Measurements from ENCODE around the gene C6orf15. TPM values are rescaled to one million over a fixed set of nuclear protein-coding genes. Genes with fewer than 3 reads are reported as not detected.

C6orf15 gene
- total and polyA plus RNA-seq, 2 donors (not counting 3 experiments of a cell fraction or from before 2014, with no cell fraction given) = not detected

DNA sequence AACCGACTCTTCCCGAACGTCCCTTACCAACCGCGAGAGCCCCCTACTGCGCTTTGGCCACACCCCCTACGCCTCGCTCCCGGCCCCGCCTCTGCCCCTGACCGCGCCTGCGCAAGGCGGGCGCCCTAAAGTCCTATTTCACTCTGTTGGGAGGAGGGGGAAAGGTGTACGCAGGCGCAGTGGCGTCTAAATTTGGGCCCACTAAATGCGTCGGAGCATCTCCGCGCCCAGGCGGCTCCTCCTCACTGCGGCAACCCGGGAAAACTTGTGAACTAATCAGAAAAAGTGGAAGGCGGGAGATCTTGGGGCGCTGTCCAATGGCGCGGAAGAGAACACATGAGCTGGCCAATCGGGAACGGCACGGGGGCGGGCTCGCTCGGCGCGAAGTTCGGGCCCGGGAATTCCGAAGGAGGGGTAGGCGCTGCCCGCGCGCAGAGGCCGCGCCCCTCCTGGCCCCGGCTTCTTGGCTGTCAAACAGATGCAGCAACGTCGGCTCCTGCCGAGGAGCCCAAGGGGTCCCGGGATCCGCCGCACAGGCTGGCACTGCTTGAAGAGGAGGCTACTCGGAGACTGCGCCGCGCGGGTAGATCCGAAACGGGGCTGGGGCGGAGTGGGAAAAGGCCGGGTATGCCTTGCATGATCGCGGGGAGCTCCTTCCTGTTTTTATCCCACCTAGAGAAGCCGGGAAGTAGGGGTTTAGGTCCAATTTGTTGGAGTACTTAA lies 45.9 kb upstream of the C6orf15 start, which contains the start of gene TCF19:
Gene TCF19 (plus strand): TSS at position 450 of the 723 bp plus-strand sequence. CDS start 881 bp downstream, outside the sequence.
- TF ChIP-seq POLR2AphosphoS5 (IDR thresholded peaks at IDR 0.05; ENCODE audit: insufficient read depth, low read depth, low read length) (no peak), POLR2A (IDR thresholded peaks at IDR 0.05; ENCODE audit: low read depth, low read length) (peak; percentile 3)
- TF ChIP-seq, protein P1, sequence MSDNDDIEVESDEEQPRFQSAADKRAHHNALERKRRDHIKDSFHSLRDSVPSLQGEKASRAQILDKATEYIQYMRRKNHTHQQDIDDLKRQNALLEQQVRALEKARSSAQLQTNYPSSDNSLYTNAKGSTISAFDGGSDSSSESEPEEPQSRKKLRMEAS (IDR thresholded peaks at IDR 0.05; ENCODE audit: insufficient read depth, insufficient read length) = peak; percentile 42
- no TSS peak for BruUV-seq (replicated peaks)

DNA sequence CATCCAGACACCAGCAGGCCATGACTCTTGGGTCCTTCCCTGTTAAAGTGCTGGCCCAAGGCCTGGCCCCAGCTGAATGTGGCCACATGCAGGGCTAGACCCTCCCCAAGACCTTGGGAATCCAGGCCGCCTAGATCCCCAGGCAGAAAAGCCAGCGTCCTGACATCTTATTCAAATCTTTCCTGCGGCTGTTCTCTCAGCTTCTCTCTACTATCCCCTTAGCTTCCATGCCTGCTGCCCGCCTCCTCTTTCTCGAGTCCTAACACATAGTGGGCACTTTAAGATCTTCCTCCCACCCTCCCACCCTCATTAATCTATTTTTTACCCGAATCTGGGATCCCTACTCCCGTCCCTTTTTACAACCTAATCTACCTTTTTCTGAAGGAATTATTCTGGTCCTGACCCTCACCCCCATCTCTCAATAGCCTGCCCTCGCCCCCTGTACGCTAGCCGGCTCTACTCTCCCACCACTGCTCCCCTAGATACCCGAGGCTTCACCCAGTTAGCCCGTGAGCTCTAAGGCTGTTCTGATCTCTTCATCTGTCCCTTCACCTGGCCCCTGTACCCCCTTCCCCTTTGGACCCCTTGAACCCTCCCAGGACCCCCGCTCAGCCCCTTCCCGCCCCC lies 45.3 kb upstream of the C6orf15 start, which contains the start of gene CCHCR1:
Gene CCHCR1 (minus strand): TSS at position 290 of the 627 bp plus-strand sequence. CDS start 202 bp downstream, at position 88.
- H3K9ac ChIP-seq (replicated peaks; ENCODE audit: extremely low read depth, insufficient read depth, low read length) = peak within 1 kb of the TSS; percentile 89
- POLR2A ChIA-PET = interaction anchor here (1.3 kb wide), 1 partner anchor 10 kb away, joined by 3 read pairs; no protein-coding TSS in a partner anchor
- peaks cover 12% of the 10 kb centered on the region for H3K4me1 ChIP-seq (ENCODE audit: control insufficient read depth, extremely low read depth, insufficient read depth, low read length)
- peak within 1 kb of the TSS; percentile 30 for H3K27ac ChIP-seq (ENCODE audit: insufficient read depth, low read depth, low read length)
- BruUV-seq (replicated peaks) = no TSS peak
- H3K36me3 ChIP-seq (ENCODE audit: control insufficient read depth in 2 of 2, extremely low read depth in 1 of 2, insufficient read depth in 2 of 2, low read length in 2 of 2) = no peaks in the 10 kb centered on the region
- DNase-seq (ENCODE audit: low read depth, low spot score) (no peak), FAIRE-seq (no peak)
- H3K9me1 ChIP-seq (replicated peaks; ENCODE audit: control insufficient read depth, extremely low read depth, insufficient read depth, low read length) = no peaks in the 10 kb centered on the region
- no peaks in the 10 kb centered on the region for H3K27me3 ChIP-seq (ENCODE audit: control insufficient read depth in 2 of 2, insufficient read depth in 2 of 2, low read length in 2 of 2)
- CTCF ChIA-PET = interaction anchor here (0.6 to 3.7 kb wide), 10 partner anchors 10 to 370 kb away, joined by 3 to 16 read pairs (median 4); partner anchors contain the start of gene PSORS1C2
- no peaks in the 10 kb centered on the region for H3K9me3 ChIP-seq (replicated peaks; ENCODE audit: control insufficient read depth, insufficient read depth, low read length)
- peaks cover 15% of the 10 kb centered on the region for H3K79me2 ChIP-seq (ENCODE audit: control insufficient read depth, insufficient read depth, low read length)
- intact Hi-C loops (cut with micrococcal nuclease) (loop anchor here (1.0 kb wide), 3 partner anchors 23 to 35 kb away; no protein-coding TSS in a partner anchor), dilution Hi-C loops (cut with MboI; ENCODE audit: extremely low pct_ligation_motif_present, low sequenced_read_pairs) (no loop called here)
- peak within 1 kb of the TSS; percentile 96 for H2AFZ ChIP-seq (ENCODE audit: low read depth, low read length)
- H4K20me1 ChIP-seq (replicated peaks; ENCODE audit: control insufficient read depth, extremely low read depth, insufficient read depth, low read length) = no peaks in the 10 kb centered on the region
- TF ChIP-seq EZH2 (IDR thresholded peaks at IDR 0.05; ENCODE audit: borderline replicate concordance, low read depth, low read length, severe bottlenecking) = no peak
- TF ChIP-seq, protein P1 (IDR thresholded peaks at IDR 0.05; ENCODE audit: insufficient read depth, insufficient read length) = no peak
- TF ChIP-seq GATA2 (IDR thresholded peaks at IDR 0.05; ENCODE audit: insufficient read depth, insufficient read length, low read depth, low read length) = no peak
- no peak for TF ChIP-seq FOS (IDR thresholded peaks at IDR 0.05; ENCODE audit: borderline replicate concordance, insufficient read depth, low read length)
- TF ChIP-seq POLR2A (IDR thresholded peaks at IDR 0.05; ENCODE audit: low read depth, low read length) = no peak
- TF ChIP-seq MYC (IDR thresholded peaks at IDR 0.05; ENCODE audit: low read depth, low read length) = no peak
- no peak for TF ChIP-seq POLR2AphosphoS5 (IDR thresholded peaks at IDR 0.05; ENCODE audit: insufficient read depth, low read depth, low read length)
- TF ChIP-seq, protein P2, sequence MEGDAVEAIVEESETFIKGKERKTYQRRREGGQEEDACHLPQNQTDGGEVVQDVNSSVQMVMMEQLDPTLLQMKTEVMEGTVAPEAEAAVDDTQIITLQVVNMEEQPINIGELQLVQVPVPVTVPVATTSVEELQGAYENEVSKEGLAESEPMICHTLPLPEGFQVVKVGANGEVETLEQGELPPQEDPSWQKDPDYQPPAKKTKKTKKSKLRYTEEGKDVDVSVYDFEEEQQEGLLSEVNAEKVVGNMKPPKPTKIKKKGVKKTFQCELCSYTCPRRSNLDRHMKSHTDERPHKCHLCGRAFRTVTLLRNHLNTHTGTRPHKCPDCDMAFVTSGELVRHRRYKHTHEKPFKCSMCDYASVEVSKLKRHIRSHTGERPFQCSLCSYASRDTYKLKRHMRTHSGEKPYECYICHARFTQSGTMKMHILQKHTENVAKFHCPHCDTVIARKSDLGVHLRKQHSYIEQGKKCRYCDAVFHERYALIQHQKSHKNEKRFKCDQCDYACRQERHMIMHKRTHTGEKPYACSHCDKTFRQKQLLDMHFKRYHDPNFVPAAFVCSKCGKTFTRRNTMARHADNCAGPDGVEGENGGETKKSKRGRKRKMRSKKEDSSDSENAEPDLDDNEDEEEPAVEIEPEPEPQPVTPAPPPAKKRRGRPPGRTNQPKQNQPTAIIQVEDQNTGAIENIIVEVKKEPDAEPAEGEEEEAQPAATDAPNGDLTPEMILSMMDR (IDR thresholded peaks at IDR 0.05; ENCODE audit: extremely low read depth in 1 of 2, insufficient read depth in 1 of 2, low read depth in 1 of 2, low read length in 2 of 2) = no peak
- TF ChIP-seq JUN (IDR thresholded peaks at IDR 0.05; ENCODE audit: borderline replicate concordance, insufficient read depth, insufficient read length, low read depth) = no peak
- peak within 1 kb of the TSS; percentile 72 to 90 (median 90) for H3K4me3 ChIP-seq (replicated peaks in 1 of 3; ENCODE audit: insufficient read depth in 1 of 3, low read depth in 1 of 3, low read length in 3 of 3)
- H3K4me2 ChIP-seq (ENCODE audit: insufficient read depth, low read length) = peak within 1 kb of the TSS; percentile 97

More for the DNA sequence above, 45.9 kb upstream of the C6orf15 start, which contains the start of gene TCF19:
- POLR2A ChIA-PET = interaction anchor here (1.3 kb wide), 1 partner anchor 10 kb away, joined by 3 read pairs; no protein-coding TSS in a partner anchor
- H2AFZ ChIP-seq (ENCODE audit: low read depth, low read length) = peak within 1 kb of the TSS; percentile 96
- dilution Hi-C loops (cut with MboI; ENCODE audit: extremely low pct_ligation_motif_present, low sequenced_read_pairs) = no loop called here
- H3K9me1 ChIP-seq (replicated peaks; ENCODE audit: control insufficient read depth, extremely low read depth, insufficient read depth, low read length) = no peaks in the 10 kb centered on the region
- H3K27ac ChIP-seq (ENCODE audit: insufficient read depth, low read depth, low read length) = peak within 1 kb of the TSS; percentile 30
- DNase-seq (ENCODE audit: low read depth, low spot score) = peak; percentile 100
- H3K36me3 ChIP-seq (ENCODE audit: control insufficient read depth in 2 of 2, extremely low read depth in 1 of 2, insufficient read depth in 2 of 2, low read length in 2 of 2) = no peaks in the 10 kb centered on the region
- H4K20me1 ChIP-seq (replicated peaks; ENCODE audit: control insufficient read depth, extremely low read depth, insufficient read depth, low read length) = no peaks in the 10 kb centered on the region
- peaks cover 15% of the 10 kb centered on the region for H3K79me2 ChIP-seq (ENCODE audit: control insufficient read depth, insufficient read depth, low read length)
- no peaks in the 10 kb centered on the region for H3K27me3 ChIP-seq (ENCODE audit: control insufficient read depth in 2 of 2, insufficient read depth in 2 of 2, low read length in 2 of 2)
- FAIRE-seq = peak; percentile 99
- H3K9ac ChIP-seq (replicated peaks; ENCODE audit: extremely low read depth, insufficient read depth, low read length) = peak within 1 kb of the TSS; percentile 89
- H3K9me3 ChIP-seq (replicated peaks; ENCODE audit: control insufficient read depth, insufficient read depth, low read length) = no peaks in the 10 kb centered on the region
- intact Hi-C loops (cut with micrococcal nuclease) = loop anchor here (1.0 kb wide), 3 partner anchors 22 to 36 kb away; no protein-coding TSS in a partner anchor
- peak within 1 kb of the TSS; percentile 97 for H3K4me2 ChIP-seq (ENCODE audit: insufficient read depth, low read length)
- CTCF ChIA-PET = interaction anchor here (0.6 to 3.7 kb wide), 11 partner anchors 11 to 370 kb away, joined by 3 to 16 read pairs (median 4); partner anchors contain the start of gene PSORS1C2
- H3K4me3 ChIP-seq (replicated peaks in 1 of 3; ENCODE audit: insufficient read depth in 1 of 3, low read depth in 1 of 3, low read length in 3 of 3) = peak within 1 kb of the TSS; percentile 72 to 90 (median 90)
- peaks cover 12% of the 10 kb centered on the region for H3K4me1 ChIP-seq (ENCODE audit: control insufficient read depth, extremely low read depth, insufficient read depth, low read length)

Measured in endothelial cell of umbilical vein (primary cell).